ENCODE data around the gene CHST10.

Gene CHST10

GRCh38 chr2:100413571-100413970 lies 3.9 kb downstream of the CHST10 start:
- DNase-seq (ENCODE audit: low read depth): no peak

- DNase-seq (ENCODE audit: low read depth): no peak
Observed at GRCh38 chr2:100412881-100413321, 4.6 kb downstream of the CHST10 start.

- no peak for DNase-seq (ENCODE audit: low read depth)
Observed at GRCh38 chr2:100412466-100412865, 5.0 kb downstream of the CHST10 start.

- DNase-seq (ENCODE audit: low read depth): no peak
Observed at GRCh38 chr2:100411841-100412292, 5.6 kb downstream of the CHST10 start.

- no peak for DNase-seq (ENCODE audit: low read depth)
Observed at GRCh38 chr2:100409975-100410647, 7.4 kb downstream of the CHST10 start.

GRCh38 chr2:100409461-100409860 lies 8.0 kb downstream of the CHST10 start:
- no peak for DNase-seq (ENCODE audit: low read depth)

GRCh38 chr2:100408941-100409340 lies 8.5 kb downstream of the CHST10 start:
- no peak for DNase-seq (ENCODE audit: low read depth)

- no peak for DNase-seq (ENCODE audit: low read depth)
Observed at GRCh38 chr2:100408104-100408503, 9.4 kb downstream of the CHST10 start.

GRCh38 chr2:100407563-100407962 lies 9.9 kb downstream of the CHST10 start:
- DNase-seq (ENCODE audit: low read depth): no peak

GRCh38 chr2:100407073-100407472 lies 10.4 kb downstream of the CHST10 start:
- no peak for DNase-seq (ENCODE audit: low read depth)

GRCh38 chr2:100406120-100406508 lies 11.4 kb downstream of the CHST10 start:
- no peak for DNase-seq (ENCODE audit: low read depth)

- no peak for DNase-seq (ENCODE audit: low read depth)
Observed at GRCh38 chr2:100405403-100406119, 11.9 kb downstream of the CHST10 start.

GRCh38 chr2:100404411-100404810 lies 13.1 kb downstream of the CHST10 start:
- DNase-seq (ENCODE audit: low read depth): no peak

- no peak for DNase-seq (ENCODE audit: low read depth)
Observed at GRCh38 chr2:100403722-100404121, 13.7 kb downstream of the CHST10 start.

- no peak for DNase-seq (ENCODE audit: low read depth)
Observed at GRCh38 chr2:100401268-100401667, 16.2 kb downstream of the CHST10 start.

- DNase-seq (ENCODE audit: low read depth): no peak
Observed at GRCh38 chr2:100399714-100400113, 17.8 kb downstream of the CHST10 start.

- no peak for DNase-seq (ENCODE audit: low read depth)
Observed at GRCh38 chr2:100397976-100398375, 19.5 kb downstream of the CHST10 start.

- DNase-seq (ENCODE audit: low read depth): no peak
Observed at GRCh38 chr2:100397118-100397860, 20.2 kb downstream of the CHST10 start.

GRCh38 chr2:100396483-100396882 lies 21.0 kb downstream of the CHST10 start:
- DNase-seq (ENCODE audit: low read depth): no peak

- DNase-seq (ENCODE audit: low read depth): no peak
Observed at GRCh38 chr2:100395532-100396350, 21.7 kb downstream of the CHST10 start.

- no peak for DNase-seq (ENCODE audit: low read depth)
Observed at GRCh38 chr2:100394111-100394641, 23.3 kb downstream of the CHST10 start.

GRCh38 chr2:100393362-100393761 lies 24.1 kb downstream of the CHST10 start:
- no peak for DNase-seq (ENCODE audit: low read depth)
